Amniotic epithelial cell (primary cell): Measurements from ENCODE around the gene MNX1.

ENCODE experiments used
- DNase-seq: peaks from one replicate; pipeline ENCODE4 v3.0.0-alpha.2; 2010; ENCODE audit warnings: low read depth

The MNX1 gene

DNA sequence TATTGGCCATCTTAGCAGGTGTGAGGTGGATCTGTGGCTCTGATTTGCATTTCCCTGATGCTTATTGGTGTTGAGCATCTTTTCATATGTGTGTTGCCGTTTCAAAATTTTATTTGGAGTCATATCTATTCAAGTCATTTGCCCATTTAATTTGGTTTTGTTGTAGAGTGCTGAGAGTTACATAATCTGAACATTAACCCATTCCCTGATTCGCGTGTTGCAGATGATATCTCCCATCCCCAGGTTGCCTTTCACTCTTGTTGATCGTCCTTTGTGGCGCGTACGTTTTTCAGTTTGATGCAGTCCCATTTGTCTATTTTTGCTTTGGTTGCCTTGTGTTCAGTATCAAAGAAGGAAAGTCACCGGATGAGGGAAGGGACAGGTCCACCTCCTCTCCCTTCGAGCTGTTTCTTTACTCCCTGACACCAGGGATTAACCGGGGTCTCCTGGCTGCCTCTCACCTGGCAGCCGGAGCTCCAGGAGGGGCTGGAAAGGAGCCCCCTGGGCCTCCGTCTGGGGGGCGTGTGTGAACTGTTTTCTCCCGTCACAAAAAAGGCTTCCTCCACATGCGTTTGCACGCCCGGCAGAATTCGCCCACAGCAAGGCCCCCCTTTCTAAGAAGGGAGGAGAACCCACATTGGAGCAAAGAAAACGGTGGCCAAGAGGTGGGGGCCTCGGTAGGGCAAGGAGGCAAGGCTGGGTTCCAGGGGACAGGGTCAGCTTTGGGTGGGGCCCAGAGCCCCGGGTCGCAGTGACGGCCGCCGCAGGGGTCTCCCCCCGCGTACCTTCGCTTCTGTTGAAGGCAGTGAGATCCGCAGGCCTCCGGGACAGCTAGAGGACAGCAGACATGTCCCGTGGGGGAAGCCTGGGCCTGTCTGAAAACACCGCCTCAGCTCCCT lies 8.3 kb downstream of the MNX1 start:
- no peak for DNase-seq

DNA sequence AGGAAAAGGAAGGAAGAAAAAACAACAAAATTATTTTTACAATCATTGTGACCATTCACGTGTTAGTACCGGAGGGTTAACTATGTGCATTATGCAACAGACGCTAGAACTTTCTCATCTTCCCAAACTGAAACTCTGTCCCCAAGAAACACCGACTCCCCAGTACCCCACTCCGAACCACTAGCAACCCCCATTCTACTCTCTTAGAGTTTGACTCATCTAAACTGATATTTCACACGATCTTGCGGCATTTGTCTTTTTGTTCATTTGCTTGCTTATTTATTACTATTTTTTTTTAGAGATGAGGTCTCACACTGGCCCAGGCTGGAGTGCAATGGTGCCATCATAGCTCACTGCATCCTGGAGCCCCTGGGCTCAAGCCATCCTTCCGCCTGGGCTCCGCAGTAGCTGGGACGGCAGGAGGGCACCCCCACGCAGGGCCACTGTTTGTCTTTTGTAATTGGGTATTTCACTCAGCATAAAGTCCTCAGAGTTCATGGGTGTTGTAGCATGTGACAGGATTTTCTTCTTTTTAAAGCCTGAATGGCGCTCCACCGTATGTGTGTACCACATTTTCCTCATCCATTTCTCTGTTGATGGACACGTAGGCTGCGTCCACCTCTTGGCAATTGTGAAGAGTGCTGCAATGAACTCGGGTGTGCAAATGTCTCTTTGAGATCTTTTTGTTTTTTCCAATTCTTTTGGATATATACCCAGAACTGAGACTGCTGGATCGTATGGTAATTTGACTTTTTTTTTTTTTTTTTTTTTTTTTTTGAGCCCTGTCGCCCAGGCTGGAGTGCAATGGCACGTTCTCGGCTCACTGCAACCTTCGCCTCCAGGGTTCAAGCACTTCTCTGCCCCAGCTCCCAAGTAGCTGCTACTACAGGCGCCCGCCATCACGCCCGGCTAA lies 9.5 kb downstream of the MNX1 start:
- DNase-seq = no peak

DNA sequence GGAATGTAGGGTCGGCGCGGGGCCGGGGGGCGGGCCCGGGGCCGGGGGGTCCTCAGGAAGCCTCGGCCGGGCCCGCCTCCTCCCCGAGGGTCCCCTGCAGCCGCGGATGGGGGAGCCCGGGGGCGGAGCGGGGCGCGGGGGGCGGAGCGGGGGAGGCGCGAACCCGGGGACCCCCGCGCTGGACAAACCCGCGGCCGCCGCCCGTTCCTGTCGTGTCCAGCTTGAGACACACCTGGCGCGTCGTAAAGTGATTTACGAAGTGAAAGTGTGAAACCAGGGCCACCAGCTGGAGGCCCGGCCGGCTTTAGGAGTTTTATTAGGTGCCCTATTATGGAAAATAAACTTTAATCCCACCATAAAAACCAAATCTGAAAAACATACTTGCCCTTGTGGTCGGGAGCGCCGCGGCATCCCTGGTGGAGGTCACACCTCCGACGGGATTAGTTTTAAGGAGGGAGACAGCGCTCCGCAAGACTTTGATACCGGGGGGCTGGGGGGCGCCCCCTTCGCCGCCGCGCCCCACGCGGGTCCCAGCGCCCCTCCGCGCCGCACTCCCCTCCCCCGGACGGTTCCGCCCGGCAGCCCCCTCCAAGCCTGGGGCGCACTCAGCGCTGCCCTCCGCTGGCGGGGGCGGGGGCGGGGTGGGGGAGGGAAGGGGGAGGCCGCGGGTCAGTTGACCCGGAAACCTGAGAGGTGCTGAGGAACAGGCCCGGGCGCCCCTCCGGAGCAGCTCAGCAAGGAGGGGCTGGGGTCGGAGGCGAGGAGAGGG lies 10.3 kb downstream of the MNX1 start:
- no peak for DNase-seq

DNA sequence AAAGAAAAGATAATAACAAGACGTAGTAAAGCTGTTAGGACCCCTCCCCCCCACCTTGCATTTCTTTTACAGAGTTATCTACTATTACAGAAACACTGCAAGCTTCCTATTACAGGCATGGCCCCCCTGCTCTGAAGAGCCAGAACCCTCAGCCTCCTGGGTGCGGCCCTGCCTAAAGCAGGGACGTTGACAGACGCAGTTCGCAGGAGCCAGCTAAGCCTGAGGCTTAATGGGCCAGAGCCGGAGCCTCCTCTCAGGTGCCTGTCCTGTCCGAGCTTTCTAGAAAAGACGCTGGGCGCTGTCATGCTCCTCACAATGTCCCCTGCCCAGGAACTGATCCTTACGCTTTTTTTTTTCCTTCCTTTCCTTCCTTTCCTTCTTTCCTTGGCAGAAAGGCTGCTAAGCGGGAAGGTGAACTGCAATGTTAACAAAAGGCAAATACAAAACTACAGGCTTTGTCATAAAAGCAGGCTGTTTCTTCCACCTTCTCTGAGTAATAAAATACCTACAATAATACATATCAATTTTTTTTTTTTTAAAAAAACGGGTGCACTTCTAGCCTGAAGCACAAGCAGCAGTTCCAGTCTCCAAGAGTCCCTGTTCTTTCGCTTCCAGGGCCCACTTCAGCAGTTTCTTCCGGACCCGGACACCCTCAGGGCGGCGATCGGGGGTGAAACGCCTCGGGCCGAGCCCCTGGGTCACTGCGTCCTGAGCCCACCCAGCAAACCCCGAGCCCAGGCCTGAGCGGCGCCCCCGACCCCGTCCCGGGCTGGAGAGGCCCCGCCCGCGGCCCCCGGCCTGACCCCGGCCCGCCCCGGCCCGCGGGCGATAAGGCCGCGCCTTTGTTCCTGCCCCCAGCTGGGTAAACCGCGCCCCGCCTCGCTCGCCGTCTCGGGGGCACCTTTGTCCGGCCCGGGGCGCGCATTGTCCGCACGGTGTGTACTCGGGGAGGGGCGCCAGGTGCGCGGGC lies 11.2 kb downstream of the MNX1 start:
- no peak for DNase-seq

DNA sequence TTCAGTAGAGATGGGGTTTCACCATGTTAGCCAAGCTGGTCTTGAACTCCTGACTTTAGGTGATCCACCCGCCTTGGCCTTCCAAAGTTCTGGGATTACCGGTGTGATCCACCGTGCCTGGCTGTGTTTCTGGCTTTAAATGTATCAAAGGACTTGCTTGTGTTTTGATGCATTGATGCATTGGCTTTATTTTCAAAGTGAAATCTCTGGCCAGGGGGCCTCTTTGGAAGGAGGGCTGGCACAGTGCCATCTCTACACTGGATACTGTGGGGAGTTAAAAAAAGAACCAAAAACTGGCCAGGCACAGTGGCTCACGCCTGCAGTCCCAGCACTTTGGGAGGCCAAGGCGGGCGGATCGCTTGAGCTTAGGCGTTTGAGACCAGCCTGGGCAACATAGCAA lies 16.0 kb downstream of the MNX1 start:
- DNase-seq = no peak

DNA sequence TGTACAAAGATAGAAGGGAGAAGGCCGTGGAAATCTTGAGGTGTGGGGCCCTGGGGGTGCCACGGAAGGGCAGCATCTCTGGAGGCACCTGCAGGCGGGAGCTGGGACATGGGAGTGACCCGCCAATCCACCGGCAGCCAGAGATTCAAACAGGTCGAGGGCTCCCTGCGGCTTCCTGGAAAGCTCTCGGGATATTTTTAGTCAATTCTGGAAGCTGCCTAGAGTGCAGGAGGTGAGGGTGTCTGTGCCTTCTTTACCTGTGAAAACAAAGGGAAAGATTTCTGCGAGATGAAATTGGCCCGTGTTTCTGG lies 16.6 kb downstream of the MNX1 start:
- no peak for DNase-seq

DNA sequence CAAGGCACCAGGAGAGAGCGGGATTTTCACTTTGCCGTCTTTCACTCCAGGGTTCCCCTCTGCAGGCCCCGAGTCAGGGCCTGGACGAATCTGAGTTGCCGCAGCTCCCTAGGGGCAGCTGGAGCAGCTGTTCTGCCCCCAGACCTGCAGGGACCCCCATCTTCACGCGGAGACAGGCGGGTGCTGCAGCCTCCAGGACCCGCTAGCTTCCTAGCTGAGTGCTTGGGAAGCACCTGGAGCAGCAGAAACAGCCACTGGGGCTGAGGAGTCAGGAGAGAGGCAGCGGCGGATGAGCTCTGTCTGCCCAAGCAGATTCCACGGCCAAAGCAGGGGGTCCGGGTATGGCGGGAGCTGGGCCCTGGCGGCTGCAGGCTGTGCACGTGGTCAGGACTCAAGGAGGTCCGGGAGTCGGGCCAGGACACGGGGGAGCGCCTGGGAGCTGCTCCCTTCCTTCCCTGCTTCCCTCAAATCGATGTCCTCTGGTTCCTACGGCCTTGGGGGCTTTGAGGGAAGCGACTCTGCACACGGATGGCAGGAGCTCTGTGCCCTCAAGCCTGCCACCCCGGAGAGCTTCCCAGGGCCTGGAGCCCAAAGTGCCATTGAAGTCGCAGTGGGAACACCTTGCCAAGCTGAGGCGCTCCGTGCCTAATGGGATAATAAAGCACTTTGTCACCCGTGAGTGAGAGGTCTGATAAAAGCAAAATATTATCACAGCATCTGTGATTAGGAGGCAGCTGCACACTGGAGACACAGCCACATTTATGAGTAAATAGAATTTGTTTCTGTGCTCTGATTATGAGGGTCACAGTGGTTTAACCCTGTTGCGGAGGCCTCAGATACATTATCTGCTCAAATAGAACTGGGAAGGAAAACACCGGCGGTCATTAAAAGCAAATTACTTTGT lies 17.2 kb downstream of the MNX1 start:
- DNase-seq = no peak

DNA sequence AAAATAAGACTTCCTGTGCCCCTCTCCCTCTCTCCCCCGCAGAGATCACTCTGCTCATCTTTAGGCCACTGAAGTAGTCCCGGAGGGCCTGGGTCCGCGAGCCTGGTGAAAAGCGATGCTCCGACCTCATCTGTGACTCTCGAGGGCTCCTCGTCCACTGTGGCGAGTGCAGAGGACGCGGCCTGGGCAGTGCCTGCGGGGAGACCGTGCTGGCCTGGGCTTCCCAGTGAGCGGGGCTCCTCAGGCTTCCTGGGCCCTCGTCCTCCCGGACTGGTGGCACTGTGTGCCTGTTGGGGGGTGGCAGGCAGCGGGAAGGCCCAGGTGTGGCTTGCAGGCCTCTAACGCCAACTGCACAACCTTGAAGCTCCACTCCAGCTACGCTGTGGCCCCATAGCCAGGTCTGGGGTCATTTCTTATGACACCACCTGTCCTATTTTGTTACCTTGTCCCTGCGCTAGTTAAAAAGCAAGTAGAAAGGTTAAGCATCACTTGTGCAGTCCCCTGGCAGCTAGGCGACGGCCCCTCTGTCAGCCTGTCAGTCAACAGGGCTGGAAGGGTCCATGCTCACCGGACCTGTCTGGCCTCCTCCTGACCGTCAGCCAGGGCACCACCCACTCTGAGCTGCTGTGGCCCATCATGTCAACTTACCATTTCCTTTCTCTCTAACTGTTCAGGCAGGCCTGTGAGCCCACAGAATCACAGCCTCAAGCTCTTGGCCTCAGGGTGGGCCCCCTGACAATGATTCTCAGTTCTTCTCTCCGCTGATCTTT lies 20.5 kb downstream of the MNX1 start:
- DNase-seq = no peak

DNA sequence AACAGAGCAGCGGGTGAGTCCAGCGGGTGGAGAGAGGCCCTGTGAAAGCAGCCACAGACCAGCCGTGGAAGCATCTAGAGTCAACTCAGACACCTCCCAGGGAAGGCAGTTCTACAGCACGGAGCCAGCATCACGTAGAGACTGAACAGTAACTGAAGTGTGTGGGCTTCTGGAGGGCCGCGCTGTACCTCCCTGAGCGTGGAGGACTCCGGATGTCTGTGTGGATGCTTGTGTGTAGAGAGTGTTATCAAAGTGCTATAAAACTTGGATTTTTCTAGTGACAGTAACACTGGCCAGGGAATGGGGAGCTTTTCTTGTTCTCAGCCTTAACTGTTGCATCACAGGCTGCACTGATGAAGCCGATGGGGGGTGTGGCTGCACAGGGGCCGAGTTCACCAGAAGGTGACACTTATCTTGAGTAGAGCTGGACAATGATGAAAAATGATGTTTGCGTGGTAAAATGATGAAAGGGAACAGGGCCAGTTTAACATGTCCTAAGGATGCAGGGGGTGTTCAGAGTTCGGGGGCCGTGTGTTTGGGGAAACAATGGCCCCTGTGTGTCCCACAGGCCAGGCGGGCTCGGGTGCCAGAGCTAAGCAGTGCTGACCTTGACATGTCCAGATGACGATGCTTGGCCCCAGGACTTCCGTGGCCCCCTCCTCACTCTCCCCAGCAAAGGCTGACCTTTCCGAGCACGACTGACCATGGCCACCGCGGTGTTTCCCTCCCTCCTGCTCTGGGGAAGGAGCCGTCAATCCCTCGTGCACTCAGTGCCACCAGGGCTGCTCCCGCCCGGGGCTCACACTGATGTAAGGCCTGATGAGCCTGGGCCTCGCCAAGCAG lies 21.9 kb downstream of the MNX1 start:
- DNase-seq = no peak

DNA sequence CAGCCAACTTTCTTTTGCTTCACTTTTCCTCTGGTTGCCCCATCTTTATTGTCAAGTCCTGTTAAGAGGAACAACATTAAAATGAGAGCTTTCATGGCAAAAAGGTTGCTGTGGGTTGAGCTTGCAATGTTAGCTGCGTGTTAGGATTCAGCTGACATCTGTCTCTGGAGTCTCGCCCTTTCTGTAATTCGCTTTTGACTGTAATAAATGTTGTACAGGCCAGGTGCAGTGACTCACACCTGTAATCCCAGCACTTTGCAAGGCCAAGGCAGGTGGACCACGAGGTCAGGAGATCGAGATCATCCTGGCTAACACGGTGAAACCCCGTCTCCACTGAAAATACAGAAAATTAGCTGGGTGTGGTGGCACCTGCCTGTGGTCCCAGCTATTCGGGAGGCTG lies 24.1 kb downstream of the MNX1 start:
- no peak for DNase-seq

DNA sequence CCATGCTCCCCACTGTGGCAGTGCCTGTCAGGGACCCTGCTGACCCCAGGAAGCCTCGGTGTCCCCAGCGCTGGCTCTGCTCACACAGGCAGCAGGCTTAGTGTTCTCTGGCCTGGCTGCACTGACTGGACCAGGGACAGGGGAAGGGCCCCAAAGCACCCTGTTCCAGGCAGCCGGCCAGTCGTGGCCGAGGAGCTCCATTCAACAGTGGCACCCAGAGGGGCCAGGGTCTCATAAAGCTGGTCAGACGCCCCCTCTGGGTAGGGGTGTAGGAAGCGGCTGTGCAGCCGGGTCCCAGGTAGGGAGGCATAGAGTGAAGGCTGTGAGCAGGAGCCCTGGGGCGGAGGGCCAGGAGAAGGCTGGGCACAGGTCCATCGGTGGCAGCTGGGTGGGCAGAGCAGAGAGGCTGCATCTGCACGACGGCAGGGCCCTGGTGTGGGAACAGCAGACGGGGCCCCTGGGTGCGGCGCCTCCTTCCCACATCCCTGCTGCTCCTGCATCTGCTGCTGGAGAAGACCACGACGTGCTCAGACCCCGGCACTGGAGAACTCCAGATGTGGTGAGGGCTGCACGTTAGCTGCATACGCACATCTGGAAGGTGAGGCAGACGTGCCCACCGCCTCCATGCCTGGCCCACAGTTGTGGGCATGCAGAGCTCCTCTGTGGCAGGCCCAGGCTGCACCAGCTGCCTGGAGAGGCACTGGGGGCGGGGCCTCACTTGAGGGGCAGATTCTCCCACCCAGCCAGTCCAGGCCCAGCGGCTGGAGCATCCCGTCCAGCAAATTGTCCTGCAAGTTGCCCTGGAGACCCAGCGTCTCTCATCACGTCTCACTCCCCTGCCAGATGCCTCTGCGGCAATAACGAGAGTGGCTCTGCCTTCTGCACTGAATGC lies 25.1 kb downstream of the MNX1 start:
- DNase-seq = no peak

DNA sequence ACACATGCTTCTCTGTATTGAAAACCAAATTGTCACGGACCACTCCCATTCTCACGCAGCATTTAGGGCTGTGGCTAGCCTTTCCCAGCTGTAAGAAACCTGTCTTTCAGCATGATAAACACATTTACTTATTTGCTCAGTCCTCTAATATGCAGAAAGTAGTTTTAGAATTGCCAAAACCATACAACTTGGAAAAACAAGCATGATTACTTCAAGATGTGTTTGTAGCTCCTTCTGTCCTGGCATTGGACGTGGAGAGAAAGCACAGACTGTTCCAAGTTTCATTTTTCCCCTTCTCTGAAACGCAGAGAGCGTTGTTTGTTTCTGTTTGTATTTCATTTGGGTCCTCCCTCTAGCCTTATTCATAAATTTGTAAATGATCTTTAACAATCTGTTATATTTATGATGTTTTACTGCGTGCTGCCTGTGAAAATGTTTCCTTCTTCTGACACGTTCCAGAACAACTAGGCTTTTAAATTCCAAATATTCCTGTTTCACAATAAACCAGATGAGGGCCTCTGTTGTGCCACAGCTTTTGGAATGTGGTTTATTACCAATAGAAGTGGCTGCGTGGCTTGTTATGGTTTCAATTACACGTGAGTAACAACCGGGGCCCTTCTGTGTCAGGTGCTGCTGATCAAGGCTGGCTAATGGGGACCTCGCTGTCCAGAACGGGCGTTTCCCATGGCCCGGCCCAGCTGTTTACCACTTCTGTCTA lies 26.1 kb downstream of the MNX1 start:
- DNase-seq = peak; percentile 53

DNA sequence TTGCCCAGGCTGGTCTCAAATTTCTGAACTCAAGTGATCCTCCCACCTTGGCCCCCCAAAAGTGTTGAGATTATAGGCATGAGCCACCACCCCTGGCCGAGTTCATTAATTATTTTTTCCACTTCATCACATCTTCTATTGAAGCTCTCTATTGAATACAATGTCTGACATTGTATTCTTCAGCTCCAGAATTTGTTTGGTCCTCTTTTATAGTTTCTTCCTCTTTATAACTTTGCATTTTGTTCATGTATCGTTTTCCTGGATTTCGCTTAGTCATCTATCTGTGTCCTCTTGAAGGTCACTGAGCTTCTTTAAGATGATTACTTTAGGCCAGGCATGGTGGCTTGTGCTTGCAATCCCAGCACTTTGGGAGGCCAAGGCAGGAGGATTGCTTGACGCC lies 30.8 kb downstream of the MNX1 start:
- no peak for DNase-seq

DNA sequence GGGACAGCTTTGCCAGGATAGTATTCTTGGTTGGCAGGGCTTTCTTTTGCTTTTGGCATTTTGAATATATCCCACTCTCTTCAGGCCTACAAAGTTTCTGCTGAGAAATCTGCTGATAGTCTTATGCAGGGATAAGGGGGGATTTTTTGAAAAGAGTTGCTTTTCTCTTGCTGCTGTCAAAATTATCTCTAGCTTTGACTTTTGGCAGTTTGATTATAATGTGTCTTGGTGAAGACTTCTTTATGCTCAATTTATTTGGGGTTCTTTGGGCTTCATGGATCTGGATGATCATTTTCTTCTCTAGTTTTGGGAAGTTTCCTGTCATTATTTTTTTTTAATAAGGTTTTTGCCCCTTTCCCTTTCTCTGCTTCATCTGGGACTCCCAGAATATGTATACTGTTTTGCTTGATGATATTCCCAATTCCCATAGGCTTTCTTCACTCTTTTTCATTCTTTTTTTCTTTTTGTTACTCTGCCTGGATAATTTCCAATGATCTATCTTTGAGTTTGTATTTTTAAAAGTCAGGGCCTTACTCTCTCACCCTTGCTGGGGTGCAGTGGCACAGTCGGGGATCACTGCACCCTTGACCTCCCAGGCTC lies 31.4 kb downstream of the MNX1 start:
- no peak for DNase-seq

DNA sequence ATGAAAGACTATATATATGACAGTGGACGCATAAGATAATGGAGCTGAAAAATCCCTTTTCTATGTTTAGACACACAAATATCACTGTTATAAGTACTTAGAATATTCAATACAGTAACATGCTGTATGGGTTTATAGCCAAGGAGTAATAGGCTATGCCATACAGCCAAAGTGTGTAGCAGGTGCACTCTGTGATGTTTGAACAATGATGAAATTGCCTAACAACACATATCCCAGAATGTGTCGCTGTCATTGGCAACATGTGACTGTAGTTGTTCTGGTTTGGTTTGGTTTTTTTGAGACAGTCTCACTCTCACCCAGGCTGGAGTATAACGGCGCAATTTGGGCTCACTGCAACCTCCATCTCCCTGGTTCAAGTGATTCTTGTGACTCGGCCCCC lies 34.8 kb downstream of the MNX1 start:
- DNase-seq = no peak

DNA sequence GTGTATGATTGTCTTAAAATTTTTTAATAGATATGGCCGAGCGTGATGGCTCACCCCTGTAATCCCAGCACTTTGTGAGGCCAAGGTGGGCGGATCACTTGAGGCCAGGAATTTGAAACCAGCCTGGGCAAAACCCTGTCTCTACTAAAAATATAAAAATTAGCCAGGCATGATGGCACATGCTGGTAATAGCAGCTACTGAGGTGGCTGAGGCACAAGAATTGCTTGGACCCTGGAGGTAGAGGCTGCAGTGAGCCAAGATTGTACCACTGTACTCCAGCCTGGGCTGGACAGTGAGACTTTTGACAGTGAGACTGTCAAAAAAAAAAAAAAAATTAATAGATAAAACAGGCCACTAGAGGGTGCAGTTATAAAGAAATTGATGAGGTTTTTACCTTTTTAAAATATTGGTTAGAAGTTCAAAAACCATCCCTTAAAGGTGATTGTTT lies 40.5 kb downstream of the MNX1 start:
- DNase-seq = no peak
